Measurements from ENCODE around the gene SDK1. TPM values are rescaled to one million over a fixed set of nuclear protein-coding genes. Genes with fewer than 3 reads are reported as not detected.

The SDK1 gene
- total and polyA plus RNA-seq, 2 of the 8 experiments (the other 6 are each of a cell fraction or from before 2014, with no cell fraction given): 3.3 to 7.2 TPM

GRCh38 chr7:3688842-3689241 is 387.8 kb downstream of the SDK1 start:
- Histone ChIP-seq H2BK120ac (replicated peaks; ENCODE audit: low read depth, low read length) (no peak overlapping the region), H2AFZ (ENCODE audit: low read length) (no peak overlapping the region), H2BK5ac (ENCODE audit: low read depth, low read length) (no peak overlapping the region), H3K27ac (ENCODE audit: low read depth, low read length) (no peak overlapping the region), H3K79me1 (ENCODE audit: low read depth, low read length) (no peaks in the 10 kb centered on the region), H3K79me2 (ENCODE audit: control insufficient read depth in 1 of 2, insufficient read depth in 2 of 2, low read length in 2 of 2) (no peaks in the 10 kb centered on the region), H2AK5ac (ENCODE audit: low read depth, low read length) (no peak overlapping the region; the same call in 1 of the 2 replicates), H3K56ac (replicated peaks; ENCODE audit: insufficient read length, low read depth, low read length) (no peak overlapping the region), H3K9me3 (ENCODE audit: insufficient read depth in 2 of 2, low read depth in 1 of 2, low read length in 1 of 2) (0 out of 4 replicates have a peak, but pooled peaks cover 0 to 4% of the 10 kb centered on the region in 2 experiments), H3K4me2 (ENCODE audit: insufficient read depth in 1 of 2, low read depth in 2 of 2, low read length in 2 of 2) (no peak overlapping the region), H3K4me1 (replicated peaks in 1 of 4; ENCODE audit: control insufficient read depth in 3 of 4, insufficient read depth in 4 of 4, low read length in 3 of 4) (peaks cover 3 to 16% (median 8%) of the 10 kb centered on the region in 4 experiments), H2BK15ac (ENCODE audit: low read length) (no peak overlapping the region), H3K4ac (replicated peaks; ENCODE audit: insufficient read length, low read depth, low read length) (no peak overlapping the region), H2BK20ac (ENCODE audit: low read length) (no peak overlapping the region), H3K23ac (ENCODE audit: insufficient read length) (no peak overlapping the region), H4K91ac (replicated peaks; ENCODE audit: insufficient read length, low read length) (peak overlapping the region; percentile 10), H4K20me1 (replicated peaks in 1 of 2; ENCODE audit: control insufficient read depth in 1 of 2, insufficient read depth in 2 of 2, low read length in 2 of 2) (no peaks in the 10 kb centered on the region), H3K36me3 (ENCODE audit: control insufficient read depth in 2 of 4, insufficient read depth in 4 of 4, low read length in 3 of 4) (no peaks in the 10 kb centered on the region), H3K14ac (ENCODE audit: insufficient read length) (no peak overlapping the region), H2BK12ac (ENCODE audit: low read depth, low read length) (no peak overlapping the region), H3K27me3 (replicated peaks in 1 of 4; ENCODE audit: control insufficient read depth in 3 of 4, extremely low read depth in 1 of 4, insufficient read depth in 3 of 4, low read length in 3 of 4) (no peaks in the 10 kb centered on the region), H3K9ac (replicated peaks in 1 of 4; ENCODE audit: extremely low read depth in 1 of 4, low read depth in 3 of 4, low read length in 3 of 4) (no peak overlapping the region), H4K5ac (ENCODE audit: insufficient read length, low read depth, low read length) (no peak overlapping the region), H4K8ac (ENCODE audit: extremely low read depth, insufficient read depth, low read length) (no peak overlapping the region; the same call in 1 of the 2 replicates), H3K4me3 (ENCODE audit: extremely low read depth in 1 of 4, insufficient read depth in 2 of 4, low read depth in 3 of 4, low read length in 4 of 4) (no peak overlapping the region), H3K18ac (ENCODE audit: extremely low read depth, low read length) (no peak overlapping the region), H3K23me2 (ENCODE audit: low read depth, low read length) (no peaks in the 10 kb centered on the region)
- ChIA-PET POLR2A (ENCODE audit: partially characterized antibody) (no interaction called here), CTCF (ENCODE audit: partially characterized antibody) (interaction anchor here (10.7 kb wide), 1 partner anchor 15 kb away, joined by 63 read pairs; no protein-coding TSS in a partner anchor)
- FAIRE-seq (no peak), DNase-seq (ENCODE audit: low read depth in 1 of 2, low spot score in 2 of 2) (no peak)
- TF ChIP-seq CTCF (IDR thresholded peaks at IDR 0.05; ENCODE audit: control extremely low read depth in 1 of 3, insufficient read depth in 1 of 3, low read depth in 1 of 3, low read length in 3 of 3) (no peak), RFX5 (IDR thresholded peaks at IDR 0.05; ENCODE audit: borderline replicate concordance, low read depth, low read length) (no peak), CBX8 (IDR thresholded peaks at IDR 0.05; ENCODE audit: borderline replicate concordance, low read depth, low read length) (no peak), TBP (IDR thresholded peaks at IDR 0.05; ENCODE audit: low read depth, low read length) (no peak), JUND (IDR thresholded peaks at IDR 0.05; ENCODE audit: low read length) (no peak), ASH2L (IDR thresholded peaks at IDR 0.05; ENCODE audit: low read length) (no peak), KDM4A (IDR thresholded peaks at IDR 0.05; ENCODE audit: low read depth, low read length, severe bottlenecking) (no peak), SIN3A (conservative IDR thresholded peaks at IDR 0.05 in 1 of 2, IDR thresholded peaks at IDR 0.05 in 1 of 2; ENCODE audit: low read depth in 1 of 2, low read length in 2 of 2) (no peak)
- WGBS, 2 experiments (ENCODE audit: extremely low coverage in 1 of 2, insufficient coverage in 1 of 2, insufficient read length in 1 of 2, insufficient replicate concordance in 2 of 2, low coverage in 1 of 2, low lambda C conversion rate in 2 of 2, missing lambda C conversion rate in 1 of 2): 93% methylated on average over 3 of the region's 3 CpGs; no CpG with 5 or more reads in 1 of the 2 experiments
